NCI-H128 (cell line): ENCODE measurements around the gene RBBP8NL.

Experiments
- DNase-seq: peaks from one replicate; lab custom pipeline; 2025; ENCODE audit not compliant: unreplicated experiment; lab: John Stamatoyannopoulos, UW

The RBBP8NL gene

DNA sequence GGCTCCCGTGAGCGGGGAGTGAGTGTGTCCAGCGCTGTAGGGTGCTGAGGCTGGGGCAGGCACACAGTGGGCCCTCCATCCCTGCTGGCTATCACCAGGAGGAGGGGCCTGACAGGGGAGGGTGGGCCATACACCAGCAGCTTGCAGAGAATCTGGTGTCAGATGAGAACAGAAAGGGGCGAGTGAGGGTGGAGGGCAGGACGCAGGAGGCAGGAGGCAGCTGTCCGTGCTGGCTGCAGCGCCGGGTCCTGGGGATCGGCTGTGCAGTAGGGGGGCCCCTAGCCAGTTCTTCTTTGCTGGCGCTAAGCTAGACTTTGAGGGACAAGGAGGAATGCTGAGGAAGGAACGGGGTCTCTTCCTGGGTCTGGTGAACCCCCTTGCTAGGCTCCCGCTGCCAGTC, 18.7 kb downstream of the RBBP8NL start:
- no peak for DNase-seq

DNA sequence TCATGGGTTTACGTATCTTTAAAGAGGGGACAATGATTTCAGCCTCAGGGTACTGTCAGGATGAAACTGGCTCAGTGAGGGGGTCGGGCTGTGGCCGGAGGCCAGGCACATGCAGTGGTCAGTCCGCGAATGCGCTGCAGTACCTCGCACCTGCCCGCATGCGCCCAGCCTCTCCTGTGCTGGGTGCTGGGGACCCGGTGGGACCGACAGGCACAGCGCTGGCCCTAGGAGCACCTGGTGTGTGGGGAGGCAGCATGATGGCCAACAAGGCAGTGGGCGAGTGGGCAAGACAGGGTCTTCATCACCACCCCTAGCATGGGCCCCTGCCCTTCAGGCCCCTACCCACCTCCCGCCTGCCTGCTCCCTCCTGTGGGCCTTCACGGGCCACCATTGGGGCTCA, 19.3 kb downstream of the RBBP8NL start:
- DNase-seq, result no peak

DNA sequence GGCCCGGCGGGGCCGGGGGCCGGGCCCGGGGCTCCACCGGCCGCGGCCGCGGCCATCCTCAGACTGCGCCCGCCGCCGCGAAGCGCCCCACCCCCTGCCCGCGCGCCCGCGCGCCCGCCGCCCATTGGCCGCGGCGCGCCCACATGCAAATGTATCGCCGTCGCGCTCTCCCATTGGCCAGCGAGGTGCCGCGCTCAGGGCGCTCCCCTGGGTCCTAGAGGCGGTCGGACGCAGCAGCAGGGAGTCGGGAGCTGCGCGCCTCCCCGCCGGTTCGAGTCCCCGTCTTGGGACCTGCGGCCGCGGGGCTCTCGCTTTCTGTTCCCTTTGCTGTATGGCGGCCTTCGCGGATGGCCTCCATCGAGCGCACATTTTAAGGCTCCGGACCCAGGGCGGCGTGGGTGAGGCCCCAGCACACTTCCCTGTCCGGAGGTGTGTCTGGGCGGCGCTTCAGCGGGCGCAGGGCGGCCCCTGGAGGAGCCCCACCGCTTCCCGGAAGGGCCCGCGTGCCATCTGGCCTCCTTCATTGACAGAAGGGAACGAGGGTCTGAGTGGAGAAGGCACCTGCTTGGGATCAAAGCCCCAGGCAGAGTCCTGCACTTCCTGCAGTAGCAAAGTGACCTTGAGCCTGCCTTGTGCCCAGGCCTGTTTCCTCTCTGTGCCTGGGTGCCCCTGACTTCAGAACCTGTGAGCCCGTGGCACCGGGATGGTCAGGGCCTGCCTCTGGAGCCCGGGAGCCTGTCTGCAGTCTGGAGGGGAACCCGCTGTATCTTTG, 19.9 kb downstream of the RBBP8NL start, which contains the start of gene CABLES2:
TSS of gene CABLES2 (minus strand) at position 65 of the 772 bp plus-strand sequence. CDS start at position 56, 9 bp downstream.
- peak; percentile 92 for DNase-seq

DNA sequence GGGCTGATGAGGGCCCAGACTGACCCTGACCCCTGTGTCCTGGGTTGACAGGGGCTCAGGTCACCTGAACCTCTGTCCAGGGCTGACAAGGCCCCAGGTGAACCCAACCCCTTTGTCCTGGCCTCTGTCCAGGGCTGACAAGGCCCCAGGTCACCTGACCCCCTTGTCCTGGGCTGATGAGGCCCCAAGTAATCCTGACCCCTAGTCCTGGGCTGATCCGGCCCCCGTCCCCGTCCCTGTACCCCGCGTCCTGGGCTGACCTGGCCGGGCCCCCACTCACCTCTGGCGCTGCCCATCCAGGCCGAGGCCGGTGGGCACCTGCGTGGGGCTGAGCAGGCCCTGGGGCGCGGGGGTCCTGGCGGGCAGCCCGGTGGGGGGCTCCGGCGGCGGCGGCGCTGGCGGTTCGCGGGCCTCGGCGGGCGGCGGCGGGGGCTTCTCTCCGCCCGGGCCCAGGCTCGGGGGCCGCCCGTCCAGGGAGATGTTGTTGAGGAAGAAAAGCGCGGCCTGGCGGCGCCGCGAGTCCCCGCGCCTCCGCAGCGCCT, 20.6 kb downstream of the RBBP8NL start:
- no peak for DNase-seq

DNA sequence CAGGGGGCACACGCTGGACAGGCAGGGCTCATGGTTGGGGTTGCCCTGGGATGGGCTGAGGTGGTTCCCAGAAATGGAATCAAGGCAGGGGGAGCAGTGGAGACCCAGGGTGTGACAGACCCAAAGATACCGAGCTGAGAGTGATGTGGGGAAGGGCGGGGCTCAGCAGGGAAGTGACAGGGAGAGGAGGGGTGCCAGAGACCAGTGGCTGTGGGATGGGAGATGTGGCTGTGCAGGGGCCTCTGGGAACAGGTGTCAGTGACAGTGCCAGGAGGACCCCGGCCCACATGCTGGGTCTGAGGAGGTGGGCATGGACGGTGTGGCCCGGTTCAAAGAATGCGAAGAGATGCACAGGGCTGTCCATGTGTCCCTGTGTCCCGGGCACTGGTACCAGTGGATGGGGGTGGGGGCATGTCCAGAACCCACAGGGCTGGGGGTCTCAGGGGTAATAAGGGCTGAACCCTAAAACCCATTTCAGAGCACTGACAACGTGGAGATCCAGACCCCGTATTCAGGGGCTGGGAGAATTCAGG, 21.3 kb downstream of the RBBP8NL start:
- DNase-seq, result no peak

DNA sequence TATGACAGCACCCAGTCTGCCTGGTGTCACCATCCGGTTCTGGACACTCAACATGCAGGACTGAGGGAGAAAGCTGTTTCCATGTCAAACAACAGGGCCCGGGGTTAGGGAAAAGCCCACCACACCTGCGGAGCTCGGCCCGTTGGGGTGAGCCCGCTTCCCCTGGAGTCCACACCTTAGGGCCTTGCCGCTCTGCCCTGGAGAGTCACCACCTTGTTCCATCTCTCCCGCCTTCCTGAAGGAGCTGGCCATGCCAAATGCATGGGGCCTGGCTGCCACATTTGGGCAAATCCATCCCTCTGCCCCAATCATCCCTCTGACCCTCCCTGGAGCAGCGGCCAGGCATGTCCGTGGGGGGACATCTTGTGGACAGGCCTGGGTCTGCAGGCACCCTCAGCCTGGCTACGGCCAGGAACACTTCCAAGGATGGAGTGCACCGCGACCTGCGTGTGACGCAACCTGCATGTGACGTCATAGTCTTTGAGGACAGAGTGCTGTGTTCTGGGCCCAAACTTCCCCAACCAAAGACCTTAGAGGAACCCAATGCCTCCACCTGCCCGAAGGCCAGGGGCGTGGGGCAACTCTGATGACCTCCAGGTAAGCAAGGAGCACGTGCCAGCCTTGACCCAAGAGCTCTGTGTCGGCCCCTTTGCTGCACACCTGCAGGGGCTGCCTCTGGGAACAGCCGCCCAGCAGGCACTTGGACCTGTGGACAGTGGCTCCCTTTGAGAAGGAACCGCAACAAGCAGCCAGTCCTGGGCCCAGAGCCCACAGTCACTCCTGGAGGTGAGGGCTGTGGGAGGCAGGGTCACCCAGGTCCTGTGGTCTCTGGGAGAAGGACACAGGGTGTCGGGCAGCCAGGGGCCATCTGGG, 22.0 kb downstream of the RBBP8NL start:
- no peak for DNase-seq

DNA sequence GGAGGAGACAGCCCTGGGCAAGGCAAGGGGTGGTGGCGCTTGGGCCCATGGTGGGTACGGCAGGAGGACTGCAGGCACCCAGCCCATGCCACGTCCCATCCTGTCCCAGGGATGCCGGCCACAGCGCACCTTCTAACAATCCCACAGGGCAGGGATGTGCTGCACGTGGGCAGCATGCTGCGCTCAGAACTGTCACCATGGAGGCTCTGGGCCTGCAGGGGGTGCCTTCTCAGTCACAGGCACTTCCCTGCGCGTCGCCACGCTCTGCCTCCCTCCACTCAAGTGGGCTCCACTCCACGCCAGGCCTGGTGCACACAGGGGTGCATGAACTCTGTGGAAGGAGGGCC, 22.6 kb downstream of the RBBP8NL start:
- no peak for DNase-seq

DNA sequence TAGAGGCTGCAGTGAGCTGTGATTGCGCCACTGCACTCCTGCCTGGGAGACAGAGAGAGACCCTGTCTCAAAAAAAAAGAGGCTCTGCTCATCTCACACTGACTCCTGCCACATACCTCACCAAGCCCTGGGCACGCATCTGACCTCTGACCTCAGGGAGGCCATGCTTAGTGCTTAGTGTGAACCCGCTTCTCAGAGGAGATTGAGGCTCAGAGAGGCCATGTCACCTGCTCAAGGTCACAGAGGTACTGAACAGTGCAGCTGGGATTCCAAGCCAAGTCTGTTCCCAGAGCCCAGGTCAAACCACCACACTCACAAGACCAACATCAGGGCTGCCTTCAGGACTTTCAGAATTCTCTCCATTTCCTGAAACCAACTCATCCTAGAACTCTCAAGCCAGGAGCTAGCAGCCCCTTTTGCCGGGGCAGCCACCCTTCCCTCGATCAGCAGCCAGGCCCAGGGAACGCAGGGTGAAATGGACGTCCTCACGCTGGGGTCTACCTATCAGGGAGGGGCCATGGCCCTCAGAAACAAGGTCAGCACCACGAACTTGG, 23.1 kb downstream of the RBBP8NL start:
- no peak for DNase-seq

DNA sequence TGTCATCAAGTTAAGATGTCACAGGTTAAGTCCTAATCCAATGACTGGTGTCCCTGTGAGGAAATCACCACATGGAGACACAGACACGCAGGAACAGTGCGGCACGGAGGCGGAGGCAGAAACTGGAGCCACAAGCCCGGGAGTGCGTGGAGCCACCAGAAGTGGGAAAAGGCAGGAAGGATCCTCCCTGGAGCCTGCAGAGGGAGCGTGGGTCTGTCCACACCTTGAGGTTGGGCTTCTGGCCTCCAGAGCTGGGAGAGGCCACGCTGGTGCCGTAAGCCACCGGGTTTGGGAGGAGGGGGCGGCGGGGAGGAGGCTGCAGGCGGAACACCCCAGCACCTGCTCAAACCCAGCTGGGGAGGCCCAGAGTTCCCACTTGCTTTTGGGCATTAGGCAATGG, 24.0 kb downstream of the RBBP8NL start:
- no peak for DNase-seq

DNA sequence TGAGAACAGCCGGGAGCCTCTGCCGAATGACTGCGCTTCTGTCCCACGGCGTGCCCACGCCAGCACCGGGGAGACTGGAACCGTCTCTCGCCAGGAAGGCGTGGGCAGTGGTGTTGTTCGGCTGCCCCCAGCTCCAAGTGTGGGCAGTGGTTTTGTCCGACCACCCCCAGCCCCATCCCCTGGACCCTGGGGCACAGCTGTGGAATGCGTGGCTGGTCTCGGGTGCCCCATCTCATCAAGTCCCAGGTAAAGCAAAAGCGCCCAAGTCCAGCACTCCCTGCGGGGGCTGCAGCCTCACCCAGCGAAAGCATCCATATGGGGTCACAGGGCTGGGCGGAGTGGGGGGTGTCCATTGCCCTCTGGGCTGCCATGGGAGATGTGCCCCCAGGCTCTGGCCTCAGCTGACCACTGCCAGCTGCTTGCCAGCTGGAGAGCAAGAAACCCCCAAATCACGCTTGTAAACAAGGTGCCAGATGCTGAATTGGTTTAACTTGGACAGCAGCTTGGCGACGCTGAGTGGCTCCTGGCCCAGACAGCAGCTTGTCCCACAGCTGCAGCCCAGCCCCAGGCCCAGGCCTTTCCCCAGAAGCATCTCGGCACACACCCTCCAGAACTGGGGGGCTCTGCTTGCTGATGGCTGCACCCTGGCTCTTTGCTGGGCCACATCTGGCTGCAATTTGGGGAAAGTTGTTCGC, 24.7 kb downstream of the RBBP8NL start:
- no peak for DNase-seq

DNA sequence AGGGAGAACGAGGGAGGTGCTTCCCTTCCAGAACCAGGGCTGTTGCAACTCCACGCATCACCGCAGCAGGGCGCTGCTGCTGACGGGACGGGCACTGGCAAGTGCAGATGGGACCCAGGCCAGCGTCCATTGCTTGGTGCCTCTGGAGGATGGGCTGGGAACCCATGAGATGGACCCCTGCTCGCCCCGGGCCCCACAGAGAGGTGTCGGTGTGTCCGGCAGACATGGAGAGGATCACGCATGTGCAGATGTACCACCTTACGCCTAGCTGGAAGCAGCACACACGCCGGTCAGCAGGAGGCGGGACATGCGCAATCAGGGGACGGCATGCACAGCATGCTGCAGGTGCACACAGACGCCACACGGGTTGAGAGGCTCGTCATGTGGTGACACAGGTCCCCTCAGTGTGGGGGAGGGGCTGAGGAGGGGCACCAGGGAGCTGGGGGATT, 26.0 kb downstream of the RBBP8NL start:
- no peak for DNase-seq

DNA sequence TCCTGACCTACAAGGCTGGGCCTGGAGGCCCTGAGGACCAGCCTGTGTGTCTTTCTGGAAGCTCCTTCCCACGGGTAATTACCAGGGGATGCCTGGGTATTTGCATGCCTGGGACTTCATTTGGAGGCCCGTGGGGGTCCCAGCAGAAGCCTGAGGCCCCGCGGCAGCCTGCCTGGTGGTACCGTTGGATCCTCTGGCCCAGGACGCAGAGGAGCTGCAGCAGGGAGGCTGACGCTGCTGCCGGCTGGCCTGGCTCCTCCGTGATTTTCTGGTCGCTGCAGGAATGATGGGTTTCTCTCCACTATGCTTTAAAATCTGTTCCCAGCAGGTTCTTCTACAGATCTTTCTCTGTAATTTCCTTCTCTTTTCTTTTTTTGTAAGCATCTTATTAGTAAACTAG, 26.8 kb downstream of the RBBP8NL start:
- DNase-seq, result no peak

DNA sequence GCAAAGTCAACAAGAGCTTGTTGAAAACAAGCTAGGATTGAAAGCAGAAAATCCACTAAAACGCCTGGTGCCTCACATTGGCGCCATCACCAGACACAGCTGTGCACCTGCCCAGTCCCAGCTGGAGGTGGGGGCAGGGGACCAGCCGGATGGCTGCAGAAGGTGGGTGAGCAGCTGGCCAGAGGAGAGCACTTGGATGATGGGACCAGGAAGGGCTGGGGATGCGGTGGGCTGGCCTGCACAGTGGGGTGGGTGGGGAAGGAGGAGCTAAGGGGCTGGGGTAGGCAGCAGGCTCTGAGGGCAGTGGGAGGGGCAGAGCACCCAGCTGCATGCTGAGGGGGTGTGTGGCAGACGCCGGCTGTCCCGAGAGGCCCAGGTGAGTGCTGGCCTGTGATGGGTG, 27.3 kb downstream of the RBBP8NL start:
- DNase-seq, result no peak

DNA sequence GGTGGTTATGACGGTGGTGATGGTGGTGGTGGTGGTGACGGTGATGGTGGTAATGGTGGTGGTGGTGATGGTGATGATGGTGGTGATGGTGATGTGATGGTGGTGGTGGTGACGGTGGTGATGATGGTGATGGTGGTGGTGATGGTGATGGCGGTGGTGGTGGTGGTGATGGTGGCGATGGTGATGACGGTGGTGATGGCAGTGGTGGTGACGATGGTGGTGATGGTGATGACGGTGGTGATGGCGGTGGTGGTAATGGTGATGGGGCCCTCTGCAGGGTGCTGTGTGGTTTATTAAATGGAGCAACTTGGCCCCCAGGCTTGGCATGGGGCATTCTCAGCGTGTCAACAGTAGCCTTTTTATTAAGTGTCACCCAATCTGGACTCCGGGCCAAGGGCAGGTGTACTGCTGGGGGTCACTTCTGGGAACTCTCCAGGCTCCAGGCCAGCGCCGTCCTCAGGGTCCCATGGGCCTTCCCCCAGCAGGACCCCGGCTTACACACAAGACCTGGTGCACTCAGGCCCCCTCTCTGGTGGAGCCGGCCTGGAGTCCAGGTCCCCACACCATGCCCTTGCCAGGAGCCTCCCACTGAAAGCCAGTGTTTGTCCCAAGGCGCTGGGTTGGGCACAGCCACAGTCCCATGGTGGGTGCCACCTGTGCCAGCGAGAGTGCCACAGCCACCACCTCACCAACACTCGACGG, 29.1 kb downstream of the RBBP8NL start:
- DNase-seq, result no peak

DNA sequence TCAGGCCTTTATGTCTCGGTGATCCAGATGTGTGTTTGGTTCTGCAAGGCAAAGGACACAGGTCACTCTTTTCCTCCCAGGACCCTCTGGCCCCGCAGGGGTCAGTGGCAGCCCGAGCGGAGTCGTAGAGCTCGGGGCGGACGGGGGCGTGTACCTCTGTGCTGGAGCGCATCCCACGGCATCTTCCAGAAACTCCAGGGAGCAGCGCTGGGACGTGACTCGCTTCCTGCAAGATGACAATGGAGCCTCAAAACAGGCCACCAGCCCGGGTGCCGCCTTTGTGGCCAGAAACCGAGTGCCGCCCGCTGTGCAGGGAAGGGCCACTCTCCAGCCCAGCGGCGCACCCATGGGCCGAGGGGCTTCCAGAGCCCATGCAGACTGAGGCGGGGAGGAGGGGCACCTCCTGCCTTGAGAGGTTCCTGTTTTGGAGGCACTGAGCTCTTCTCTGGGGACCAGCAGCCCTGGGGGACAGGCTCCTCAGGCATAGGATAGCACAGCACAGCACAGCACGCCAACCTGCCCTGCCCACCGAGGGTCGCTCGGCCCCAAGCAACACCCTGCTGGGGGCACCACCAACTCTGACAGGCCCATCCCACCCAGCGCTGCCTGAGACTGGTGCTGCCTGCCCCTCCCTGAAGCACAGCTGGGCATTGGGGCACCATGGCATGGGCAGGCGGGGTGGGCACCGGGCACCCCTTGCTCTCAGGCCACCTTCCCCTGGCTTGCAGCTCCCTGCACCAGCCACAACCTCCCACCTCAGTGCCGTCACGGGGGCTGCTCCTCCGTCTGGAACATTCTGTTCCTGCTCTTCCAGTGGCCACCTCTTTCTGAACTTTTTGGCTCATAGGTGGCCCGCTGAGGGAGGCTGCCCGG, 30.7 kb downstream of the RBBP8NL start:
- no peak for DNase-seq

DNA sequence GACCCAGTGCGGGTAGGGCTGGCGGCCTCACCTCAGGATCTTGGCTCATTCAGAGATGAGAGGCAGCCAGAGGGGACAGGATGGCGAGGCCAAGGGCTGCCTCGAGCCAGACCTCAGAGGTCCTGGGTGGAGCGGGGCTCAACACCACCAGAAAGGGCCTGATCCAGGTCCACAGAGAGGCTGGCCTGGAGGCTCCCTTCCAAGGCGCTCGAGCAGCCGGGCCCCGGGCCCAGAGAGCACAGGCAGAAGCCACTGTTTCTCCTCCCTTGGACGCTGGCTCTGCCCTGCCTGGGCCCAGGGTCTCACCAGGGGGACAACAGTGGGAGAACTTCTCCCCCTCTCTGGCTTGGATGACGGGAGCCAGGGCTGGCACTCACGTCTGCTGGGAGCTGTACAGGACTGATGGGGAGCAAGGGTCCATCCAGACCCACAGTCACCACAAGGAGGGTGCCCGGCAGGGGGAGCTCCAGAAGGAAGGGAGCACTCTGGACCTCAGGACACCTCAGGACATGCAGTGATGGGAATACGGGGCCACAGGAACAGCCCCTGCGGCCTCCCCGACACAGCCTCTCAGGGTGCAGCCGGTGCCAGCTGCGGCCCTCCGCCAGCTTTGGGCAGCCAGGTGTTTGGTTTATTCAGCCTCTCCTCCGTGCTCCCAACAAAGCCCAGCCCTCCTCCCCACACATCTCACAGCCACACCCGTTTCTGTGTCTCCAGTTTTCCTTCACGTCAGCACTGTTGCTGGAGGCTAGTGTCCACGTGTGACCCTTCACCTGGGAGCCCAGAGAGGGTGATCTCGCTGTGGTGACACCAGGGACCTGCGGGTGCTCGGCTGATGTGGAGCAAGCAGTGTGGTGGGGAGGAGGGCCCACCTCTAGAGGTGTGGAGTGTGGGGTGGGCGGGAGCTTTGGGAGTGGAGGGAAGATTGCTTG, 31.8 kb downstream of the RBBP8NL start:
- no peak for DNase-seq

DNA sequence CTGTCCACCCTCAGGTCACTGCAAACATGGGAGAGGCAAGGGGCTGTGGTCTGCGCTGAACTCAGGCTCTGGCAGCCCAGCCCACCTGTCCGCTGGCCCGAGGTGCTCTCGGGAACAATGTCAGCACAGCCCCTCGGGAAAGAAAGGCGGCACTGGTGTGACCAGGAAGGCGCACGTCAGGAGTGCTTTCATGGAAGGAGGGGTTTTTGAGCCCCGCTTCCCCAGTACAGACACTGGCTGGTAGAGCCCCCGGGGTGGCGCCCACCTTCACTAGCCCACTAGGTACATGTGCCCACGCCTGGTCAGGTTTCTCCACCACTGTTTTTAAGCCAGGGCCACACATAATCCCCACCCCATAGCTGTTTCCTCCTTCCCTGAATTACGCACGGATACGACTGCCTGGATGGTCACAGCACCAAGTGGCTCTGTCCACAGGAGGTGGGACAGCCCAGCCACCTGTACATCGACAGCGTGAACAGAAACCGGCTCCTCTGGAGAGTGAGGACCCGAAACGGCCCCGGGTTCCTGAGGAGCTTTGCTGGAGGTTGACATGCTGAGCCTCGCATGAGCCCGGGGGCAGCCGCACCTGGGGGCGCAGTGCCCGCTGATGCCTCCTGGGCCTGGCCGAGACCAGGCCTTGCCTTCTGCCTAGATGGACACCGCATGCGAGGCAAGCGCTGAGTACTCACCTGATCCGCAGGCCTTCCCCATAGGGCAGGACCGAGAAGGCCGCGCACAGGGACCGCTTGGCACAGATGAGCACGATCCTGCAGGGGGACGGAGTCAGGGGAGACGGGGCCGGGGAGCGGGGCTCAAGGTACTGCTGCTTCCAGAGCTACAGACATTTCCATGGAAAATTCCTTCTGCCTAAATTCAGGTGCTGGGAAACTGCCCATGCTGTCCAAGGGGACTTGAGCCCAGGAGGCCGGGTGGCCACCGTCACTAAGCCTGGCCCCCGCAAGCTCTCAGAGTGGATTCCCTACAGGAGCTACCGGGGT, 32.8 kb downstream of the RBBP8NL start:
- no peak for DNase-seq
